CD14-positive monocyte (primary cell): ENCODE data around the gene ACTR6. TPM values are rescaled to one million over a fixed set of nuclear protein-coding genes. Genes with fewer than 3 reads are reported as not detected.

Source experiments
- DNase-seq, 3 donors: peaks; one replicate each; pipeline ENCODE4 v3.0.0-alpha.2; 2011 to 2022
- H2AFZ ChIP-seq: 2 replicates; pipeline ENCODE4 v1.6.0; 2012; ENCODE audit warnings: mild to moderate bottlenecking, low read depth, low read length, inconsistent platforms; ENCODE audit not compliant: insufficient read depth, poor library complexity, severe bottlenecking
- H3K27ac ChIP-seq, 2 donors: 1 replicate in 1 of 2; 2 replicates in 1 of 2; pipeline ENCODE4 v1.5.1; 2012 to 2013; ENCODE audit warnings: low read length in 2 of 2, control low read depth in 1 of 2, inconsistent platforms in 1 of 2, low read depth in 1 of 2, mild to moderate bottlenecking in 1 of 2
- H3K27me3 ChIP-seq, 2 donors: one replicate each; pipeline versions ENCODE4 v1.6.0 to v1.6.1; 2011 to 2013; ENCODE audit warnings: low read length in 2 of 2; ENCODE audit not compliant: control insufficient read depth in 2 of 2, insufficient read depth in 2 of 2
- H3K36me3 ChIP-seq, 2 donors: replicated peaks in 1 of 2; 1 replicate in 1 of 2; 2 replicates in 1 of 2; pipeline versions ENCODE4 v1.5.1 to v1.6.1; 2012 to 2013; ENCODE audit warnings: low read length in 2 of 2, control low read depth in 1 of 2, inconsistent platforms in 1 of 2, mild to moderate bottlenecking in 1 of 2; ENCODE audit not compliant: insufficient read depth in 2 of 2, control insufficient read depth in 1 of 2
- H3K4me1 ChIP-seq, 2 donors: 1 replicate in 1 of 2; 2 replicates in 1 of 2; pipeline versions ENCODE4 v1.5.1 to v1.6.1; 2012 to 2013; ENCODE audit warnings: low read length in 2 of 2, control low read depth in 1 of 2, inconsistent platforms in 1 of 2, mild to moderate bottlenecking in 1 of 2, moderate library complexity in 1 of 2; ENCODE audit not compliant: insufficient read depth in 2 of 2, control insufficient read depth in 1 of 2
- H3K4me2 ChIP-seq: replicated peaks from 2 replicates; pipeline ENCODE3; 2012; ENCODE audit warnings: low read length, moderate library complexity, mild to moderate bottlenecking; ENCODE audit not compliant: poor library complexity, severe bottlenecking; ENCODE audit errors: extremely low read depth
- H3K4me3 ChIP-seq, 3 experiments: fragments of 200-600 bp in 1 of 3; sonication (generic) in 1 of 3; replicated peaks in 1 of 3; 1 replicate in 2 of 3; 2 replicates in 1 of 3; pipeline ENCODE4 v1.5.1; 2011 to 2013; ENCODE audit warnings: low read length in 3 of 3, mild to moderate bottlenecking in 3 of 3, control low read depth in 2 of 3, low read depth in 2 of 3, inconsistent platforms in 1 of 3, moderate library complexity in 1 of 3
- H3K79me2 ChIP-seq: 2 replicates; pipeline ENCODE4 v1.6.0; 2012; ENCODE audit warnings: mild to moderate bottlenecking, control low read depth, inconsistent platforms, low read length, moderate library complexity; ENCODE audit not compliant: insufficient read depth
- H3K9ac ChIP-seq: 2 replicates; pipeline ENCODE4 v1.6.0; 2017; ENCODE audit warnings: low read length, mild to moderate bottlenecking; ENCODE audit not compliant: insufficient read depth, poor library complexity, severe bottlenecking
- H3K9me3 ChIP-seq, 2 donors: replicated peaks in 1 of 2; 1 replicate in 1 of 2; 2 replicates in 1 of 2; pipeline versions ENCODE4 v1.5.1 to v1.6.1; 2012 to 2013; ENCODE audit warnings: low read length in 2 of 2, control low read depth in 1 of 2; ENCODE audit not compliant: control insufficient read depth in 1 of 2, insufficient read depth in 1 of 2
- H4K20me1 ChIP-seq: 2 replicates; pipeline ENCODE4 v1.6.0; 2012; ENCODE audit warnings: mild to moderate bottlenecking, low read length, control low read depth, moderate library complexity; ENCODE audit not compliant: insufficient read depth
- H3K27ac Mint-ChIP-seq, 7 donors: one replicate each; pipeline ENCODE4 v1.8.0; 2020; ENCODE audit warnings: mild to moderate bottlenecking in 7 of 7, mixed read lengths in 7 of 7, moderate library complexity in 6 of 7, inconsistent platforms in 2 of 7
- H3K27me3 Mint-ChIP-seq, 3 donors: one replicate each; pipeline ENCODE4 v1.8.0; 2021 to 2022; ENCODE audit warnings: low read depth in 3 of 3, mild to moderate bottlenecking in 3 of 3, mixed read lengths in 3 of 3, moderate library complexity in 3 of 3, inconsistent platforms in 1 of 3
- H3K36me3 Mint-ChIP-seq, 2 donors: one replicate each; pipeline ENCODE4 v1.8.0; 2020; ENCODE audit warnings: mixed read lengths in 2 of 2, inconsistent platforms in 1 of 2, mild to moderate bottlenecking in 1 of 2
- H3K4me1 Mint-ChIP-seq: one replicate; pipeline ENCODE4 v1.8.0; 2020; ENCODE audit warnings: mild to moderate bottlenecking, mixed read lengths
- H3K4me3 Mint-ChIP-seq, 2 donors: one replicate each; pipeline ENCODE4 v1.8.0; 2020; ENCODE audit warnings: mild to moderate bottlenecking in 2 of 2, mixed read lengths in 2 of 2, moderate library complexity in 1 of 2
- H3K9me3 Mint-ChIP-seq, 7 donors: one replicate each; pipeline ENCODE4 v1.8.0; 2020 to 2022; ENCODE audit warnings: mixed read lengths in 7 of 7, mild to moderate bottlenecking in 6 of 7, moderate library complexity in 6 of 7, inconsistent platforms in 2 of 7
- CTCF ChIP-seq: fragments of 200-600 bp; IDR thresholded peaks from one replicate; pipeline ENCODE4 v1.8.0; 2022; ENCODE audit warnings: antibody characterized with exemption, mild to moderate bottlenecking
- WGBS: methylation state at CpG from one replicate; pipeline ENCODE4 v1.1.5; 2013; ENCODE audit warnings: missing lambda C conversion rate; ENCODE audit not compliant: insufficient coverage; 5-methylcytosine and 5-hydroxymethylcytosine counted together
- intact Hi-C, 2 donors: fragments of 100-400 bp; cut with micrococcal nuclease; formaldehyde crosslinking; loops; one replicate each; pipeline versions ENCODE4 v1.15.0 to v1.15.1; 2023
- polyA plus RNA-seq, 3 donors: library from polyadenylated mRNA; depleted of rRNA in 1 of 3; unstranded in 2 of 3; stranded (reverse) in 1 of 3; fragments of 300-500 nt in 2 of 3; fragments of >200 nt in 1 of 3; fragmentation: Illumina TruSeq in 2 of 3; gene quantifications; 1 replicate in 2 of 3; 2 replicates in 1 of 3; pipeline ENCODE4 v1.2.3, GENCODE V29; 2012 to 2021

Gene ACTR6
- polyA plus RNA-seq, 3 donors: 5.5 to 17.8 (median 16.2) TPM

DNA sequence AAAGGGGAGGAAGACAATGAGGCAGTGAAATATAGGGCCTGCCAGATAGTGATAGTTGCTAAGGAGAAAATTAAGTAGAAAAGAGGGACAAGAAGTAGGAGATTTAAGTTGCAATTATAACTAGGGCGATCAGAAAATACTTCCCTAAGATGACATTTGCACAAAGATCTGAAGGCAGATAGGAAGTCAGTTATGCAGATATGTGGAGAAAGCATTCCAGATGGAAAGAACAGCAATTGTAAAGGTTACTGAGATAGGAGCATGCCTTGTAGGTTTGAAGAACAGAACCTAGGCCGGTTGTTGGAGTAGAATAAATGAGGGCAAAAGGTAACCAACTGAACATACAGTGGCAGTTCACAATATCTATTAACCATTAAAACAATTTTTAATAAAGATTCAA is 21.4 kb upstream of the ACTR6 start:
- Histone ChIP-seq H4K20me1 (no peaks in the 10 kb centered on the region), H3K9me3 (no peaks in the 10 kb centered on the region), H3K27ac (no peak overlapping the region), H3K4me3 (no peak overlapping the region), H3K4me2 (no peak overlapping the region), H3K36me3 (no peaks in the 10 kb centered on the region), H2AFZ (no peak overlapping the region), H3K27me3 (no peaks in the 10 kb centered on the region), H3K79me2 (no peaks in the 10 kb centered on the region), H3K9ac (no peak overlapping the region), H3K4me1 (no peaks in the 10 kb centered on the region)
- intact Hi-C loops: no loop called here
- Mint-ChIP-seq H3K36me3 (no peaks in the 10 kb centered on the region), H3K9me3 (no peaks in the 10 kb centered on the region), H3K27me3 (peaks cover 0 to 1% (median 0%) of the 10 kb centered on the region in 3 donors), H3K4me1 (no peaks in the 10 kb centered on the region), H3K27ac (no peak overlapping the region), H3K4me3 (no peak overlapping the region)
- DNase-seq: no peak
- no peak for TF ChIP-seq CTCF
- WGBS: 75% methylated on average over 1 of the region's 2 CpGs

- no peak overlapping the region for H3K4me2 ChIP-seq
Observed at GRCh38 chr12:100184549-100185145, 16.0 kb upstream of the ACTR6 start.

More at GRCh38 chr12:100184549-100185145, 16.0 kb upstream of the ACTR6 start:
- Mint-ChIP-seq H3K4me1 (peaks cover 6% of the 10 kb centered on the region), H3K27me3 (peaks cover 0 to 3% (median 1%) of the 10 kb centered on the region in 3 donors), H3K27ac (peak overlapping the region in 1 of 7 donors; percentile 40), H3K9me3 (peaks cover 0 to 7% (median 3%) of the 10 kb centered on the region in 7 donors), H3K36me3 (no peaks in the 10 kb centered on the region), H3K4me3 (no peak overlapping the region)
- H4K20me1 ChIP-seq: no peaks in the 10 kb centered on the region
- no peaks in the 10 kb centered on the region for H3K9me3 ChIP-seq
- no peak overlapping the region for H3K4me3 ChIP-seq
- H3K4me1 ChIP-seq: peaks cover 4 to 8% of the 10 kb centered on the region in 2 donors
- no peak overlapping the region for H3K27ac ChIP-seq
- intact Hi-C loops: no loop called here
- no peaks in the 10 kb centered on the region for H3K79me2 ChIP-seq
- no peak overlapping the region for H3K9ac ChIP-seq
- no peaks in the 10 kb centered on the region for H3K27me3 ChIP-seq
- no peak for DNase-seq
- no peak for TF ChIP-seq CTCF
- WGBS: no CpG with 5 or more reads among the region's 8 CpGs
- H2AFZ ChIP-seq: peak overlapping the region; percentile 68
- no peaks in the 10 kb centered on the region for H3K36me3 ChIP-seq
